IMR-90 (cell line): Measurements from ENCODE around the gene TENM4. TPM values are rescaled to one million over a fixed set of nuclear protein-coding genes. Genes with fewer than 3 reads are reported as not detected.

ENCODE experiments used
- ATAC-seq: fragments of 200-7000 bp; cut with Tn5 transposase; 2 replicates; pipeline ENCODE4 v1.9.1; 2020; ENCODE audit warnings: low read depth, mild to moderate bottlenecking, moderate library complexity
- BruUV-seq: library from RNA; stranded (reverse); fragments of 400-500 nt; replicated peaks from 2 replicates; lab custom pipeline; 2021; lab: Mats Ljungman, UMichigan
- CTCF ChIA-PET: fragments of 300-600 bp; formaldehyde crosslinking; extraction: SDS; loops from one replicate; lab custom pipeline; 2021; ENCODE audit warnings: antibody characterized with exemption; lab: Yijun Ruan, JAX
- POLR2A ChIA-PET: fragments of 300-600 bp; sonication (Branson Sonifier 250); formaldehyde crosslinking; loops from one replicate; lab custom pipeline; 2022; ENCODE audit warnings: antibody characterized with exemption; ENCODE audit not compliant: unreplicated experiment; lab: Charles Lee
- DNase-seq: peaks from one replicate; pipeline ENCODE4 v3.0.0; 2013
- H2AFZ ChIP-seq: replicated peaks from 2 replicates; pipeline ENCODE3; 2013; ENCODE audit warnings: low read length, mild to moderate bottlenecking; ENCODE audit not compliant: poor library complexity
- H2AK5ac ChIP-seq: 2 replicates; pipeline ENCODE4 v1.6.1; 2013; ENCODE audit warnings: low read depth, low read length, inconsistent platforms
- H2AK9ac ChIP-seq: replicated peaks from 2 replicates; pipeline ENCODE3; 2013; ENCODE audit warnings: mild to moderate bottlenecking, low read depth, low read length, moderate library complexity; ENCODE audit not compliant: poor library complexity
- H2BK120ac ChIP-seq: 2 replicates; pipeline ENCODE4 v1.6.1; 2013; ENCODE audit warnings: low read depth, low read length, inconsistent platforms
- H2BK15ac ChIP-seq: 3 replicates; pipeline ENCODE4 v1.6.1; 2013; ENCODE audit warnings: low read depth, low read length, inconsistent platforms
- H2BK20ac ChIP-seq: 2 replicates; pipeline ENCODE4 v1.6.1; 2013; ENCODE audit warnings: low read depth, mild to moderate bottlenecking, inconsistent platforms, low read length, moderate library complexity
- H2BK5ac ChIP-seq: 2 replicates; pipeline ENCODE4 v1.6.1; 2013; ENCODE audit warnings: mild to moderate bottlenecking, low read depth, low read length, inconsistent platforms; ENCODE audit not compliant: poor library complexity, severe bottlenecking
- H3K14ac ChIP-seq: replicated peaks from 2 replicates; pipeline ENCODE4 v1.6.1; 2013; ENCODE audit warnings: low read depth, low read length, inconsistent platforms
- H3K18ac ChIP-seq: 2 replicates; pipeline ENCODE4 v1.6.1; 2013; ENCODE audit warnings: low read depth, low read length, control low read depth
- H3K23ac ChIP-seq: 2 replicates; pipeline ENCODE4 v1.6.1; 2013; ENCODE audit warnings: low read depth, low read length, inconsistent platforms
- H3K27ac ChIP-seq: 2 replicates; pipeline ENCODE4 v1.5.1; 2013; ENCODE audit warnings: mild to moderate bottlenecking, control low read depth, low read length; ENCODE audit not compliant: insufficient read depth
- H3K27me3 ChIP-seq: 2 replicates; pipeline ENCODE4 v1.6.1; 2013; ENCODE audit warnings: low read length; ENCODE audit not compliant: control insufficient read depth, insufficient read depth
- H3K36me3 ChIP-seq: 2 replicates; pipeline ENCODE4 v1.6.1; 2013; ENCODE audit warnings: low read length, mixed read lengths; ENCODE audit not compliant: control insufficient read depth, insufficient read depth
- H3K4ac ChIP-seq: 2 replicates; pipeline ENCODE4 v1.6.1; 2013; ENCODE audit warnings: low read depth, low read length, inconsistent platforms
- H3K4me1 ChIP-seq: 2 replicates; pipeline ENCODE4 v1.6.1; 2013; ENCODE audit warnings: low read length, mixed read lengths; ENCODE audit not compliant: control insufficient read depth, insufficient read depth
- H3K4me2 ChIP-seq: 2 replicates; pipeline ENCODE4 v1.6.1; 2013; ENCODE audit warnings: low read depth, mild to moderate bottlenecking, control low read depth, low read length, moderate library complexity
- H3K4me3 ChIP-seq: 2 replicates; pipeline ENCODE4 v1.5.1; 2013; ENCODE audit warnings: low read depth, mild to moderate bottlenecking, control low read depth, low read length, moderate library complexity; ENCODE audit not compliant: insufficient read depth
- H3K56ac ChIP-seq: 2 replicates; pipeline ENCODE4 v1.6.1; 2013; ENCODE audit warnings: low read length, inconsistent platforms; ENCODE audit not compliant: insufficient read depth; ENCODE audit errors: extremely low read depth
- H3K79me1 ChIP-seq, 2 experiments: 2 replicates each; pipeline ENCODE4 v1.6.1; 2013; ENCODE audit warnings: low read length in 2 of 2, inconsistent platforms in 1 of 2, low read depth in 1 of 2
- H3K9ac ChIP-seq: 2 replicates; pipeline ENCODE4 v1.6.1; 2013; ENCODE audit warnings: low read depth, low read length, control low read depth
- H3K9me1 ChIP-seq: 2 replicates; pipeline ENCODE4 v1.6.1; 2013; ENCODE audit warnings: low read length, inconsistent platforms; ENCODE audit not compliant: insufficient read depth
- H3K9me3 ChIP-seq: 2 replicates; pipeline ENCODE4 v1.6.1; 2013; ENCODE audit warnings: low read length; ENCODE audit not compliant: control insufficient read depth, insufficient read depth
- H4K20me1 ChIP-seq: 2 replicates; pipeline ENCODE4 v1.6.1; 2013; ENCODE audit warnings: low read length, inconsistent platforms; ENCODE audit not compliant: insufficient read depth
- H4K5ac ChIP-seq: 2 replicates; pipeline ENCODE4 v1.6.1; 2013; ENCODE audit warnings: mild to moderate bottlenecking, low read depth, low read length, control low read depth
- H4K8ac ChIP-seq, 2 experiments: 2 replicates each; pipeline ENCODE4 v1.6.1; 2013; ENCODE audit warnings: low read depth in 2 of 2, low read length in 2 of 2, control low read depth in 1 of 2, inconsistent platforms in 1 of 2
- H4K91ac ChIP-seq: 2 replicates; pipeline ENCODE4 v1.6.1; 2013; ENCODE audit warnings: low read depth, low read length, inconsistent platforms; ENCODE audit not compliant: insufficient read depth
- RFX5 ChIP-seq: IDR thresholded peaks from 2 replicates; pipeline ENCODE4 v1.8.0; 2012; ENCODE audit warnings: low read depth, mild to moderate bottlenecking, low read length, moderate library complexity
- WGBS, 2 experiments: methylation state at CpG; one replicate each; pipeline versions ENCODE4 v1.1.5 to v1.1.7; 2013; ENCODE audit warnings: missing lambda C conversion rate in 2 of 2; ENCODE audit not compliant: insufficient read length in 1 of 2; ENCODE audit errors: extremely low coverage in 2 of 2; 5-methylcytosine and 5-hydroxymethylcytosine counted together
- dilution Hi-C: fragments of 300-500 bp; cut with HindIII; formaldehyde crosslinking; loops from one replicate; pipeline ENCODE4 v1.14.3; 2018; ENCODE audit warnings: low sequenced_read_pairs; ENCODE audit not compliant: unreplicated experiment
- in situ Hi-C: fragments of 300-500 bp; cut with MboI; formaldehyde crosslinking; loops from 3 replicates; pipeline ENCODE4 v1.14.3; 2019; ENCODE audit warnings: low sequenced_read_pairs, inconsistent platforms, mixed read lengths
- intact Hi-C: fragments of 100-400 bp; cut with micrococcal nuclease; formaldehyde crosslinking; loops from 2 replicates; pipeline ENCODE4 v1.10.0; 2022
- polyA plus RNA-seq, 3 experiments: library from polyadenylated mRNA; depleted of rRNA; stranded (reverse); fragments of >200 nt; gene quantifications; 2 replicates each; pipeline ENCODE4 v1.2.3, GENCODE V29; 2012; ENCODE audit warnings: low replicate concordance in 1 of 3
- total RNA-seq: library from RNA; depleted of rRNA; stranded (reverse); fragments of >200 nt; gene quantifications from 2 replicates; pipeline ENCODE4 v1.2.3, GENCODE V29; 2012

Gene TENM4
- total and polyA plus RNA-seq, 2 of the 4 experiments (the other 2 are of a cell fraction) = 7.4 to 9.0 TPM

DNA sequence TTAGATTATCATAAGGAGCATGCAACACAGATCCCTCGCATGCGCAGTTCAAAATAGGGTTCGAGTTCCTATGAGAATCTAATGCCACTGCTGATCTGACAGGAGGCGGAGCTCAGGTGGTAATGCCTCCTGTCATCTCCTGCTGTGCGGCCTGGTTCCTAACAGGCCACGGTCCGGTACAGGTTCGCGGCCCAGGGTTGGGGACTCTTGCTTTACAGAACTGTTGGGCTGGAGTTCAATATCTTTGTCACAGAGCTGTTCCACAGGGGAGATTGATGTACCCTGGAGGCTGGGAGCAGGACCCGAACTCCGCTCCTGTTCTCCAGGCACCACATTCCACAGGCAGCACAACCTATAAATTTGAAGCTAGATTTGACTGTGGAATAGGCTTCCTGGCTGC is 508.1 kb downstream of the TENM4 start:
- Histone ChIP-seq H4K5ac (no peak overlapping the region), H2BK15ac (no peak overlapping the region), H3K9me3 (no peaks in the 10 kb centered on the region), H3K27me3 (no peaks in the 10 kb centered on the region), H4K20me1 (no peaks in the 10 kb centered on the region), H3K9me1 (no peaks in the 10 kb centered on the region), H2BK120ac (no peak overlapping the region), H2BK5ac (no peak overlapping the region), H3K79me1 (no peaks in the 10 kb centered on the region), H3K18ac (no peak overlapping the region), H4K91ac (no peak overlapping the region), H3K36me3 (no peaks in the 10 kb centered on the region), H3K4me3 (no peak overlapping the region), H3K9ac (no peak overlapping the region), H2AK9ac (no peak overlapping the region), H2AFZ (no peak overlapping the region), H4K8ac (no peak overlapping the region), H3K23ac (no peak overlapping the region), H3K27ac (no peak overlapping the region), H3K4me1 (no peaks in the 10 kb centered on the region; the same call in 1 of the 2 replicates), H2BK20ac (no peak overlapping the region), H3K4ac (no peak overlapping the region), H3K56ac (no peak overlapping the region), H3K14ac (no peak overlapping the region), H3K4me2 (no peak overlapping the region), H2AK5ac (no peak overlapping the region)
- BruUV-seq = no TSS peak
- 100% methylated on average over 3 of the region's 11 CpGs; no CpG with 5 or more reads in 1 of the 2 experiments for WGBS, 2 experiments
- in situ Hi-C loops = no loop called here
- POLR2A ChIA-PET = no interaction called here
- intact Hi-C loops = no loop called here
- CTCF ChIA-PET = no interaction called here
- dilution Hi-C loops = no loop called here
- DNase-seq = no peak
- no peak for ATAC-seq
- no peak for TF ChIP-seq RFX5
